ENCODE measurements around the gene PLEKHO1.

The PLEKHO1 gene

GRCh38 chr1:150168960-150169601, 19.4 kb downstream of the PLEKHO1 start:
- Histone ChIP-seq H3K27ac (ENCODE audit: insufficient read depth, low read length, poor library complexity, severe bottlenecking) (no peak overlapping the region), H3K4me1 (ENCODE audit: control insufficient read depth, insufficient read depth, low read length, poor library complexity, severe bottlenecking) (no peaks in the 10 kb centered on the region), H3K27me3 (replicated peaks; ENCODE audit: control insufficient read depth, insufficient read depth, low read length, poor library complexity, severe bottlenecking) (no peaks in the 10 kb centered on the region), H3K9me3 (ENCODE audit: control insufficient read depth, low read length) (no peaks in the 10 kb centered on the region), H3K36me3 (ENCODE audit: control insufficient read depth, insufficient read depth, low read length) (no peaks in the 10 kb centered on the region), H3K4me3 (ENCODE audit: insufficient read depth, low read depth, low read length, poor library complexity, severe bottlenecking) (no peak overlapping the region)
- peak; percentile 24 to 49 (median 25) for DNase-seq

- Histone ChIP-seq H3K27me3 (replicated peaks; ENCODE audit: control insufficient read depth, insufficient read depth, low read length, poor library complexity, severe bottlenecking) (no peaks in the 10 kb centered on the region), H3K27ac (ENCODE audit: insufficient read depth, low read length, poor library complexity, severe bottlenecking) (no peak overlapping the region), H3K4me1 (ENCODE audit: control insufficient read depth, insufficient read depth, low read length, poor library complexity, severe bottlenecking) (no peaks in the 10 kb centered on the region), H3K9me3 (ENCODE audit: control insufficient read depth, low read length) (no peaks in the 10 kb centered on the region), H3K4me3 (ENCODE audit: insufficient read depth, low read depth, low read length, poor library complexity, severe bottlenecking) (no peak overlapping the region), H3K36me3 (ENCODE audit: control insufficient read depth, insufficient read depth, low read length) (no peaks in the 10 kb centered on the region)
- no peak for DNase-seq
Observed at GRCh38 chr1:150171801-150172200, 22.1 kb downstream of the PLEKHO1 start.

GRCh38 chr1:150173141-150173585, 23.4 kb downstream of the PLEKHO1 start:
- Histone ChIP-seq H3K4me3 (ENCODE audit: insufficient read depth, low read depth, low read length, poor library complexity, severe bottlenecking) (no peak overlapping the region), H3K4me1 (ENCODE audit: control insufficient read depth, insufficient read depth, low read length, poor library complexity, severe bottlenecking) (no peaks in the 10 kb centered on the region), H3K27me3 (replicated peaks; ENCODE audit: control insufficient read depth, insufficient read depth, low read length, poor library complexity, severe bottlenecking) (no peaks in the 10 kb centered on the region), H3K9me3 (ENCODE audit: control insufficient read depth, low read length) (no peaks in the 10 kb centered on the region), H3K36me3 (ENCODE audit: control insufficient read depth, insufficient read depth, low read length) (no peaks in the 10 kb centered on the region), H3K27ac (ENCODE audit: insufficient read depth, low read length, poor library complexity, severe bottlenecking) (no peak overlapping the region)
- DNase-seq, result no peak

- Histone ChIP-seq H3K27ac (ENCODE audit: insufficient read depth, low read length, poor library complexity, severe bottlenecking) (no peak overlapping the region), H3K4me3 (ENCODE audit: insufficient read depth, low read depth, low read length, poor library complexity, severe bottlenecking) (no peak overlapping the region), H3K9me3 (ENCODE audit: control insufficient read depth, low read length) (no peaks in the 10 kb centered on the region), H3K27me3 (replicated peaks; ENCODE audit: control insufficient read depth, insufficient read depth, low read length, poor library complexity, severe bottlenecking) (no peaks in the 10 kb centered on the region), H3K36me3 (ENCODE audit: control insufficient read depth, insufficient read depth, low read length) (no peaks in the 10 kb centered on the region), H3K4me1 (ENCODE audit: control insufficient read depth, insufficient read depth, low read length, poor library complexity, severe bottlenecking) (no peaks in the 10 kb centered on the region)
- no peak for DNase-seq
Observed at GRCh38 chr1:150176593-150176992, 26.9 kb downstream of the PLEKHO1 start.

GRCh38 chr1:150178548-150178947, 28.8 kb downstream of the PLEKHO1 start:
- Histone ChIP-seq H3K27me3 (replicated peaks; ENCODE audit: control insufficient read depth, insufficient read depth, low read length, poor library complexity, severe bottlenecking) (no peaks in the 10 kb centered on the region), H3K36me3 (ENCODE audit: control insufficient read depth, insufficient read depth, low read length) (no peaks in the 10 kb centered on the region), H3K9me3 (ENCODE audit: control insufficient read depth, low read length) (no peaks in the 10 kb centered on the region), H3K4me3 (ENCODE audit: insufficient read depth, low read depth, low read length, poor library complexity, severe bottlenecking) (no peak overlapping the region), H3K27ac (ENCODE audit: insufficient read depth, low read length, poor library complexity, severe bottlenecking) (no peak overlapping the region), H3K4me1 (ENCODE audit: control insufficient read depth, insufficient read depth, low read length, poor library complexity, severe bottlenecking) (no peaks in the 10 kb centered on the region)
- no peak for DNase-seq

- Histone ChIP-seq H3K9me3 (ENCODE audit: control insufficient read depth, low read length) (no peaks in the 10 kb centered on the region), H3K27ac (ENCODE audit: insufficient read depth, low read length, poor library complexity, severe bottlenecking) (no peak overlapping the region)
Observed at GRCh38 chr1:150179867-150180266, 30.2 kb downstream of the PLEKHO1 start.

GRCh38 chr1:150180474-150180873, 30.8 kb downstream of the PLEKHO1 start:
- Histone ChIP-seq H3K27me3 (replicated peaks; ENCODE audit: control insufficient read depth, insufficient read depth, low read length, poor library complexity, severe bottlenecking) (no peaks in the 10 kb centered on the region), H3K27ac (ENCODE audit: insufficient read depth, low read length, poor library complexity, severe bottlenecking) (no peak overlapping the region), H3K4me3 (ENCODE audit: insufficient read depth, low read depth, low read length, poor library complexity, severe bottlenecking) (no peak overlapping the region), H3K36me3 (ENCODE audit: control insufficient read depth, insufficient read depth, low read length) (no peaks in the 10 kb centered on the region), H3K9me3 (ENCODE audit: control insufficient read depth, low read length) (no peaks in the 10 kb centered on the region), H3K4me1 (ENCODE audit: control insufficient read depth, insufficient read depth, low read length, poor library complexity, severe bottlenecking) (no peaks in the 10 kb centered on the region)
- no peak for DNase-seq

More at GRCh38 chr1:150179867-150180266, 30.2 kb downstream of the PLEKHO1 start:
- H3K4me3 ChIP-seq (ENCODE audit: insufficient read depth, low read depth, low read length, poor library complexity, severe bottlenecking), result no peak overlapping the region
- no peaks in the 10 kb centered on the region for H3K27me3 ChIP-seq (replicated peaks; ENCODE audit: control insufficient read depth, insufficient read depth, low read length, poor library complexity, severe bottlenecking)
- no peaks in the 10 kb centered on the region for H3K36me3 ChIP-seq (ENCODE audit: control insufficient read depth, insufficient read depth, low read length)
- H3K4me1 ChIP-seq (ENCODE audit: control insufficient read depth, insufficient read depth, low read length, poor library complexity, severe bottlenecking), result no peaks in the 10 kb centered on the region
- DNase-seq, result no peak

GRCh38 chr1:150182247-150182646, 32.5 kb downstream of the PLEKHO1 start:
- Histone ChIP-seq H3K27ac (ENCODE audit: insufficient read depth, low read length, poor library complexity, severe bottlenecking) (no peak overlapping the region), H3K9me3 (ENCODE audit: control insufficient read depth, low read length) (no peaks in the 10 kb centered on the region), H3K4me1 (ENCODE audit: control insufficient read depth, insufficient read depth, low read length, poor library complexity, severe bottlenecking) (no peaks in the 10 kb centered on the region), H3K4me3 (ENCODE audit: insufficient read depth, low read depth, low read length, poor library complexity, severe bottlenecking) (no peak overlapping the region), H3K27me3 (replicated peaks; ENCODE audit: control insufficient read depth, insufficient read depth, low read length, poor library complexity, severe bottlenecking) (no peaks in the 10 kb centered on the region), H3K36me3 (ENCODE audit: control insufficient read depth, insufficient read depth, low read length) (no peaks in the 10 kb centered on the region)
- no peak for DNase-seq

GRCh38 chr1:150183061-150183460, 33.3 kb downstream of the PLEKHO1 start:
- Histone ChIP-seq H3K27ac (ENCODE audit: insufficient read depth, low read length, poor library complexity, severe bottlenecking) (no peak overlapping the region), H3K36me3 (ENCODE audit: control insufficient read depth, insufficient read depth, low read length) (no peaks in the 10 kb centered on the region), H3K4me3 (ENCODE audit: insufficient read depth, low read depth, low read length, poor library complexity, severe bottlenecking) (no peak overlapping the region), H3K9me3 (ENCODE audit: control insufficient read depth, low read length) (no peaks in the 10 kb centered on the region), H3K4me1 (ENCODE audit: control insufficient read depth, insufficient read depth, low read length, poor library complexity, severe bottlenecking) (no peaks in the 10 kb centered on the region), H3K27me3 (replicated peaks; ENCODE audit: control insufficient read depth, insufficient read depth, low read length, poor library complexity, severe bottlenecking) (no peaks in the 10 kb centered on the region)
- DNase-seq, result no peak

- H3K4me1 ChIP-seq (ENCODE audit: control insufficient read depth, insufficient read depth, low read length, poor library complexity, severe bottlenecking), result no peaks in the 10 kb centered on the region
- H3K27ac ChIP-seq (ENCODE audit: insufficient read depth, low read length, poor library complexity, severe bottlenecking), result no peak overlapping the region
- no peak overlapping the region for H3K4me3 ChIP-seq (ENCODE audit: insufficient read depth, low read depth, low read length, poor library complexity, severe bottlenecking)
- DNase-seq, result no peak
- H3K9me3 ChIP-seq (ENCODE audit: control insufficient read depth, low read length), result no peaks in the 10 kb centered on the region
- no peaks in the 10 kb centered on the region for H3K36me3 ChIP-seq (ENCODE audit: control insufficient read depth, insufficient read depth, low read length)
- H3K27me3 ChIP-seq (replicated peaks; ENCODE audit: control insufficient read depth, insufficient read depth, low read length, poor library complexity, severe bottlenecking), result no peaks in the 10 kb centered on the region
Observed at GRCh38 chr1:150185481-150185880, 35.8 kb downstream of the PLEKHO1 start.

All from effector memory CD4-positive, alpha-beta T cell (primary cell).